Lung (tissue), 12 donors: ENCODE results near the gene MIS18A. TPM values are rescaled to one million over a fixed set of nuclear protein-coding genes. Genes with fewer than 3 reads are reported as not detected.

Source experiments
- ATAC-seq: fragments of 200-7000 bp; cut with Tn5 transposase; one replicate; pipeline ENCODE4 v1.9.1; 2020; ENCODE audit warnings: moderate number of reproducible peaks; ENCODE audit not compliant: insufficient read depth, low FRiP score
- DNase-seq, 3 donors: peaks; one replicate each; pipeline ENCODE4 v3.0.0-alpha.2; 2013 to 2017
- H3K27ac ChIP-seq, 2 donors: one replicate each; pipeline ENCODE4 v1.5.1; 2013; ENCODE audit warnings: mild to moderate bottlenecking in 2 of 2, moderate library complexity in 2 of 2, control low read depth in 1 of 2, inconsistent platforms in 1 of 2, low read depth in 1 of 2, low read length in 1 of 2
- H3K27me3 ChIP-seq, 3 donors: one replicate each; pipeline ENCODE4 v1.5.1; 2013; ENCODE audit warnings: low read length in 2 of 3; ENCODE audit not compliant: control insufficient read depth in 3 of 3, insufficient read depth in 3 of 3
- H3K36me3 ChIP-seq, 4 donors: one replicate each; pipeline ENCODE4 v1.5.1; 2013; ENCODE audit warnings: low read length in 4 of 4, mild to moderate bottlenecking in 1 of 4, moderate library complexity in 1 of 4; ENCODE audit not compliant: control insufficient read depth in 4 of 4, insufficient read depth in 4 of 4
- H3K4me1 ChIP-seq, 5 donors: one replicate each; pipeline ENCODE4 v1.5.1; 2013; ENCODE audit warnings: low read length in 5 of 5, mild to moderate bottlenecking in 2 of 5, moderate library complexity in 1 of 5; ENCODE audit not compliant: control insufficient read depth in 5 of 5, insufficient read depth in 5 of 5
- H3K4me3 ChIP-seq: one replicate; pipeline ENCODE4 v1.5.1; 2013; ENCODE audit warnings: mild to moderate bottlenecking, control low read depth, moderate library complexity
- H3K9ac ChIP-seq, 2 donors: one replicate each; pipeline ENCODE4 v1.5.1; 2013; ENCODE audit warnings: low read length in 2 of 2, control low read depth in 1 of 2; ENCODE audit not compliant: insufficient read depth in 1 of 2
- H3K9me3 ChIP-seq, 4 donors: one replicate each; pipeline ENCODE4 v1.5.1; 2013; ENCODE audit warnings: low read length in 3 of 4, mild to moderate bottlenecking in 1 of 4, moderate library complexity in 1 of 4; ENCODE audit not compliant: control insufficient read depth in 4 of 4, insufficient read depth in 3 of 4
- WGBS, 2 donors: extraction: QIAGEN DNeasy Blood & Tissue Kit; methylation state at CpG; one replicate each; pipeline ENCODE4 v1.1.7; 2013; 5-methylcytosine and 5-hydroxymethylcytosine counted together
- polyA plus RNA-seq, 2 donors: library from polyadenylated mRNA; stranded (reverse); fragments of 200-250 nt; gene quantifications; one replicate each; pipeline ENCODE4 v1.2.1, GENCODE V29; 2013
- total RNA-seq, 2 donors: library from RNA; depleted of rRNA in 1 of 2; stranded (reverse); fragments of >200 nt in 1 of 2; gene quantifications; one replicate each; pipeline ENCODE4 v1.2.1, GENCODE V29; 2014 to 2021
- TF ChIP-seq, protein P1 (sequence below): IDR thresholded peaks from 2 replicates; pipeline ENCODE4 v1.5.1; 2012; ENCODE audit warnings: mild to moderate bottlenecking; ENCODE audit errors: control extremely low read depth, extremely low read depth
- donor health status: control.
- donor health status: control.
- donor health status: Bipolar disorder and iron deficiency.
- donor health status: healthy.
- donor health status: DM: yes; HTN: yes; CAD: no.

The MIS18A gene
- total and polyA plus RNA-seq, 4 donors = 5.0 to 8.5 (median 6.1) TPM

DNA sequence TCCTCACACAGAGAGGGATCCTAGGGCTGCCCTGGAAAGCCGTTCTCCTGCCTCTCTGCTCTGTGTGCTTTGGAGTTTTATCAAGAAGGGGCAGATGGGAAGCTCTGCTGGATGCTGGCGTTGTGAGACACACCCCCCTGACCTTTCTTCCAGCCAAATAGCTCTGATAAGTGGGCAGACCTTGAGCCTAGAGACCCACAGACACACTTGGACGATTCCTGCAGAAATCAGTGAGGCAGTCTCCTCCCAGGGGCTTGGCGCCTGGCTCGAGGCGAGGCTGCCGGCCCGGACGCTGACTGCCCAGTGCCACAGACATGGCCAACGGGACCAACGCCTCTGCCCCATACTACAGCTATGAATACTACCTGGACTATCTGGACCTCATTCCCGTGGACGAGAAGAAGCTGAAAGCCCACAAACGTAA is 19.8 kb upstream of the MIS18A start, which contains the start of gene MRAP:
Gene MRAP (plus strand): TSS at position 198 of the 424 bp plus-strand sequence. CDS start 117 bp downstream, at position 315.
- Histone ChIP-seq H3K9ac (no peak within 1 kb of the TSS), H3K4me1 (no peaks in the 10 kb centered on the region), H3K27ac (peak within 1 kb of the TSS in 1 of 2 donors; percentile 9), H3K9me3 (no peaks in the 10 kb centered on the region), H3K36me3 (peaks cover 0 to 6% (median 0%) of the 10 kb centered on the region in 4 donors), H3K27me3 (no peaks in the 10 kb centered on the region), H3K4me3 (no peak within 1 kb of the TSS)
- TF ChIP-seq, protein P1, sequence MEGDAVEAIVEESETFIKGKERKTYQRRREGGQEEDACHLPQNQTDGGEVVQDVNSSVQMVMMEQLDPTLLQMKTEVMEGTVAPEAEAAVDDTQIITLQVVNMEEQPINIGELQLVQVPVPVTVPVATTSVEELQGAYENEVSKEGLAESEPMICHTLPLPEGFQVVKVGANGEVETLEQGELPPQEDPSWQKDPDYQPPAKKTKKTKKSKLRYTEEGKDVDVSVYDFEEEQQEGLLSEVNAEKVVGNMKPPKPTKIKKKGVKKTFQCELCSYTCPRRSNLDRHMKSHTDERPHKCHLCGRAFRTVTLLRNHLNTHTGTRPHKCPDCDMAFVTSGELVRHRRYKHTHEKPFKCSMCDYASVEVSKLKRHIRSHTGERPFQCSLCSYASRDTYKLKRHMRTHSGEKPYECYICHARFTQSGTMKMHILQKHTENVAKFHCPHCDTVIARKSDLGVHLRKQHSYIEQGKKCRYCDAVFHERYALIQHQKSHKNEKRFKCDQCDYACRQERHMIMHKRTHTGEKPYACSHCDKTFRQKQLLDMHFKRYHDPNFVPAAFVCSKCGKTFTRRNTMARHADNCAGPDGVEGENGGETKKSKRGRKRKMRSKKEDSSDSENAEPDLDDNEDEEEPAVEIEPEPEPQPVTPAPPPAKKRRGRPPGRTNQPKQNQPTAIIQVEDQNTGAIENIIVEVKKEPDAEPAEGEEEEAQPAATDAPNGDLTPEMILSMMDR = no peak
- ATAC-seq = no peak
- DNase-seq = no peak
- WGBS, 2 donors = 86 to 92% methylated on average over 14 of the region's 14 CpGs

DNA sequence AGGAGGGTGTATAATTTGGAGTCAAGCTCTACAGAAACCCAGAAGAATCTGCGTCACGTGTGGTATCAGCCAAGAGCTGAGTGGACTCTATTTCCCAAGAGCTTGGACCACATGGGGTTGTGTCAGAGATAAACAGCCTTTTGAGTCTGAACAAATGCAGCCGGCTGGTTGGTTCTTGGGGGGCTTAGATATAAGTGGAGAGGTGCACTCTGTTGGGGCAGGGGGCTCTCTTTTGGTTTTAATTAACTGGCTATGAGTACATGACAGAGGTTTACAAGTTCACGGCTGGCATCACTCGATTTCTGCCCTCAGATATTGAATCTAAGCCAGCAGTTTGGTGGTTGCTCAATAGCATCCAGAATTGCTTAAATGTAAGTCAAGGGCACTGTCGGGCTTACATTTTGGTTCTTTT is 19.3 kb upstream of the MIS18A start:
- 65 to 69% methylated on average over 6 of the region's 6 CpGs for WGBS, 2 donors
- Histone ChIP-seq H3K9ac (no peak overlapping the region), H3K27ac (no peak overlapping the region), H3K9me3 (no peaks in the 10 kb centered on the region), H3K4me3 (no peak overlapping the region), H3K36me3 (peaks cover 0 to 6% (median 0%) of the 10 kb centered on the region in 4 donors), H3K27me3 (no peaks in the 10 kb centered on the region), H3K4me1 (no peaks in the 10 kb centered on the region)
- peak in 2 of 3 donors; percentile 29 to 52 for DNase-seq
- TF ChIP-seq, protein P1 = no peak
- ATAC-seq = peak; percentile 14

DNA sequence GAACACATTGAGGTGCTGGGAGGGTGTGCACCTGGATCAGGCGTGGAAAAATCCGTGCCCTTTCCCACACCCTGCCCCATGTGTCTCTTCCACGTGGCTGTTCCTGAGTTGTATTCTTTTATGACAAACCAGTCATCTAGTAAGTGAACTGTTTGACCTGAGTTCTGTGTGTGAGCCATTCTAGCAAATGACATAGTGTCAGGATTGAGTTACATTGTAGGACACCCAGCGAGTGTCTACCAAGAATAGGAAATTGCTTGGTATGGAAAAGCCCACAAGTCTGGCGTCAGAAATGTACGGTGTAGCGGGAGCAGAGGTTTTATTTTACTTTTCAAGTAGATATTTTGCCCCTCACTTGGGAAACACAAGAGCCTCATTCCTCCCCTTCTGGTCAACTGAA is 18.6 kb upstream of the MIS18A start:
- H3K9me3 ChIP-seq = no peaks in the 10 kb centered on the region
- H3K36me3 ChIP-seq = peaks cover 0 to 6% (median 0%) of the 10 kb centered on the region in 4 donors
- H3K4me3 ChIP-seq = no peak overlapping the region
- H3K27ac ChIP-seq = no peak overlapping the region
- H3K4me1 ChIP-seq = no peaks in the 10 kb centered on the region
- DNase-seq (no peak), ATAC-seq (no peak)
- 94 to 96% methylated on average over 7 of the region's 7 CpGs for WGBS, 2 donors
- no peaks in the 10 kb centered on the region for H3K27me3 ChIP-seq
- TF ChIP-seq, protein P1 = no peak
- no peak overlapping the region for H3K9ac ChIP-seq

DNA sequence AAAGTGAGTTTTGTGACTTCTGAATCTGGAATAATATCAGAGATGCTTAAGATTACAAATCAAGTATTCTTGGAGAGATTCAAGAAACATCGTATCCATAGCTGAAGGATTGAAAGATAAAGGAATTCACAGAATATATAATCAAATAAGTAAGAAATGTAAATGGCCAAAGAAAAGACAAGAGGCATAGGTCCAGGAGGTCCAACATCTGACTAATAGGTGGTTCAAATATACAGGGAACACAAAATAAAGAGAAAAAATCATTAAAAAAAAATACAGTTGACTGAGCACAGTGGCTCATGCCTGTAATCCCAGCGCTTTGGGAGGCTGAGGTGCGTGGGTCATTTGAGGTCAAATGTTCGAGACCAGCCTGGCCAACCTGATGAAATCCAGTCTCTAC is 6.6 kb upstream of the MIS18A start:
- TF ChIP-seq, protein P1 = no peak
- no peaks in the 10 kb centered on the region for H3K4me1 ChIP-seq
- WGBS, 2 donors = 93 to 96% methylated on average over 4 of the region's 4 CpGs
- no peaks in the 10 kb centered on the region for H3K9me3 ChIP-seq
- DNase-seq (no peak), ATAC-seq (no peak)
- H3K4me3 ChIP-seq = no peak overlapping the region
- H3K27me3 ChIP-seq = no peaks in the 10 kb centered on the region
- no peak overlapping the region for H3K9ac ChIP-seq
- H3K27ac ChIP-seq = no peak overlapping the region
- peaks cover 0 to 3% (median 0%) of the 10 kb centered on the region in 4 donors for H3K36me3 ChIP-seq
